ENCODE data around the gene MRPS23. TPM values are rescaled to one million over a fixed set of nuclear protein-coding genes. Genes with fewer than 3 reads are reported as not detected.

Gene MRPS23
- total and polyA plus RNA-seq, 2 of the 13 experiments (the other 11 are each of a cell fraction or from before 2014, with no cell fraction given): 63.2 to 181 TPM

DNA sequence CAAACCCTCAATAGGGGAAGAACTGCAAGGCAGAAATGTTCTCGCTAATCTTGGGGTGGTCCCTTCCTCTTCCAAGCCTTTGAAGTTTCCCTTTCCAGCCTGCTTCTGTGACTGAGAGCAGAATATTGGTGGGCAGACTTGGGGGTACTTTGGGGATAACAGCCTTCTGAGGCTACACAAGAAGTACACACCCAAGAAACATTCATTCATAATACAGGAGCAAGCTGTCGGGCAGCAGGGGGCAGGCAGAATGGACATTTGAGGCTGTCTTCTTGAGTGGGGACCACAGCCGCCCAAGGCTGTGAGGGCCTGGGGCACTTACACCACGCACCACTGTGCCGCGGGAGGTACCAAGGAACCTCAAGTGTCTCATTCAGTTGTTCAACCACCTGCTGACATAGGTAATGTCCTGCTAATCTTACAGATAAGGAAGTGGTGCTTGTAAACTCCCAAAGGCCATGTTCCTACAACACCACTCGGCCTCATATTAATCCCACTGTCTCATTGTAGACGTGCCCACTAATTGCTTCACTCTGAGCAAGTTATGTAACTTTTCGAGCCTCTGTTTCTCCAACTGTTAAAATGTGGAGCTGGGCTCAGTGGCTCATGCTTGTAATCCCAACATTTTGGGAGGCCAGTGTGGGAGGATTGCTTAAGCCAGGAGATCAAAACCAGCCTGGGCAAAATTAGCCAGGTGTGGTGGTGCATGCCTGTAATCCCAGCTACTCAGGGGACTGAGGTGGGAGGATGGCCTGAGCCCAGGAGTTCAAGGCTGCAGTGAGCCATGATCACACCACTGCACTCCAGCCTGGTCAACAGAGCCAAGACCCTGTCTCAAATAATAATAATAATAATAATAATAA, 2.5 kb upstream of the MRPS23 start (continued):
- no peak for TF ChIP-seq SMARCE1 (IDR thresholded peaks at IDR 0.05; ENCODE audit: borderline replicate concordance)
- TF ChIP-seq MED1 (CRISPR knock-in tag; IDR thresholded peaks at IDR 0.05): 0 out of 2 replicates have a peak, but pooled peaks have one; percentile 20
- TF ChIP-seq ZNF556 (CRISPR knock-in tag; IDR thresholded peaks at IDR 0.05; ENCODE audit: borderline replicate concordance): peak; percentile 55; the same call in 1 of the 2 replicates
- TF ChIP-seq KDM1A (CRISPR knock-in tag; IDR thresholded peaks at IDR 0.05): no peak
- no peak for TF ChIP-seq SMAD9 (CRISPR knock-in tag; IDR thresholded peaks at IDR 0.05)
- TF ChIP-seq CBX2 (IDR thresholded peaks at IDR 0.05; ENCODE audit: low read depth, low read length): no peak
- TF ChIP-seq CBX2 (CRISPR knock-in tag; IDR thresholded peaks at IDR 0.05; ENCODE audit: low read depth): no peak
- TF ChIP-seq NR3C1 (CRISPR knock-in tag; IDR thresholded peaks at IDR 0.05): no peak
- TF ChIP-seq FOXJ3 (CRISPR knock-in tag; IDR thresholded peaks at IDR 0.05; ENCODE audit: borderline replicate concordance): 0 out of 2 replicates have a peak, but pooled peaks have one; percentile 3
- no peak for TF ChIP-seq ZNF7 (CRISPR knock-in tag; IDR thresholded peaks at IDR 0.05)
- 0 out of 2 replicates have a peak, but pooled peaks have one; percentile 18 for TF ChIP-seq TFE3 (CRISPR knock-in tag; IDR thresholded peaks at IDR 0.05)
- TF ChIP-seq ZMAT3 (CRISPR knock-in tag; conservative IDR thresholded peaks at IDR 0.05): peak; percentile 70
- peak; percentile 10; the same call in 1 of the 2 replicates for TF ChIP-seq IRF2 (CRISPR knock-in tag; IDR thresholded peaks at IDR 0.05)
- 0 out of 2 replicates have a peak, but pooled peaks have one; percentile 11 for TF ChIP-seq ZNF292 (CRISPR knock-in tag; IDR thresholded peaks at IDR 0.05; ENCODE audit: borderline replicate concordance, low read depth)
- TF ChIP-seq SAP130 (CRISPR knock-in tag; IDR thresholded peaks at IDR 0.05; ENCODE audit: low read depth): 0 out of 2 replicates have a peak, but pooled peaks have one; percentile 2
- TF ChIP-seq SP4 (CRISPR knock-in tag; IDR thresholded peaks at IDR 0.05): 0 out of 2 replicates have a peak, but pooled peaks have one; percentile 28
- TF ChIP-seq PRDM15 (CRISPR knock-in tag; IDR thresholded peaks at IDR 0.05): no peak
- TF ChIP-seq ZNF205 (CRISPR knock-in tag; IDR thresholded peaks at IDR 0.05): no peak
- TF ChIP-seq ZNF660 (CRISPR knock-in tag; IDR thresholded peaks at IDR 0.05; ENCODE audit: borderline replicate concordance, low read depth): no peak
- 0 out of 2 replicates have a peak, but pooled peaks have one; percentile 51 for TF ChIP-seq TSC22D2 (CRISPR knock-in tag; IDR thresholded peaks at IDR 0.05; ENCODE audit: borderline replicate concordance)
- 0 out of 2 replicates have a peak, but pooled peaks have one; percentile 4 for TF ChIP-seq TCF7 (IDR thresholded peaks at IDR 0.05; ENCODE audit: low read depth)
- TF ChIP-seq POLR2AphosphoS5 (IDR thresholded peaks at IDR 0.05; ENCODE audit: low read depth, low read length): no peak
- TF ChIP-seq NCOA1 (CRISPR knock-in tag; IDR thresholded peaks at IDR 0.05): no peak
- TF ChIP-seq NR2F2 (IDR thresholded peaks at IDR 0.05; ENCODE audit: borderline replicate concordance, low read depth): no peak
- TF ChIP-seq MXD4 (CRISPR knock-in tag; IDR thresholded peaks at IDR 0.05): peak; percentile 54; the same call in 1 of the 2 replicates
- TF ChIP-seq ZNF747 (CRISPR knock-in tag; IDR thresholded peaks at IDR 0.05; ENCODE audit: borderline replicate concordance): peak; percentile 73; the same call in 1 of the 2 replicates
- peak; percentile 40; the same call in 1 of the 2 replicates for TF ChIP-seq RARA (CRISPR knock-in tag; IDR thresholded peaks at IDR 0.05)

All from HepG2 (cell line).